Liver (tissue), 9 donors: ENCODE measurements around the gene APRT. TPM values are rescaled to one million over a fixed set of nuclear protein-coding genes. Genes with fewer than 3 reads are reported as not detected.

ENCODE experiments used
- DNase-seq: peaks from one replicate; pipeline ENCODE4 v3.0.0-alpha.2; 2017; ENCODE audit warnings: low spot score
- H3K27ac ChIP-seq, 2 donors: one replicate each; pipeline ENCODE4 v1.7.0; 2013; ENCODE audit warnings: inconsistent platforms in 2 of 2, low read length in 2 of 2, control low read depth in 1 of 2, low read depth in 1 of 2, mild to moderate bottlenecking in 1 of 2
- H3K27me3 ChIP-seq, 4 donors: one replicate each; pipeline versions ENCODE4 v1.6.1 to v1.7.0; 2013; ENCODE audit warnings: low read length in 3 of 4, inconsistent platforms in 1 of 4, mild to moderate bottlenecking in 1 of 4, moderate library complexity in 1 of 4; ENCODE audit not compliant: control insufficient read depth in 4 of 4, insufficient read depth in 4 of 4
- H3K36me3 ChIP-seq, 4 donors: one replicate each; pipeline versions ENCODE4 v1.6.1 to v1.7.0; 2013; ENCODE audit warnings: low read length in 3 of 4, mild to moderate bottlenecking in 3 of 4, low read depth in 1 of 4, moderate library complexity in 1 of 4; ENCODE audit not compliant: control insufficient read depth in 4 of 4, insufficient read depth in 3 of 4
- H3K4me1 ChIP-seq, 4 donors: one replicate each; pipeline versions ENCODE4 v1.6.1 to v1.7.0; 2013; ENCODE audit warnings: low read length in 3 of 4, mild to moderate bottlenecking in 3 of 4, moderate library complexity in 1 of 4; ENCODE audit not compliant: control insufficient read depth in 4 of 4, insufficient read depth in 4 of 4
- H3K4me3 ChIP-seq, 3 donors: one replicate each; pipeline versions ENCODE4 v1.6.1 to v1.7.0; 2013; ENCODE audit warnings: low read length in 3 of 3, control low read depth in 1 of 3, low read depth in 1 of 3, mild to moderate bottlenecking in 1 of 3
- H3K9ac ChIP-seq, 2 donors: one replicate each; pipeline ENCODE4 v1.7.0; 2013; ENCODE audit warnings: low read length in 2 of 2, mild to moderate bottlenecking in 2 of 2, moderate library complexity in 2 of 2, control low read depth in 1 of 2, low read depth in 1 of 2
- H3K9me3 ChIP-seq, 4 donors: one replicate each; pipeline versions ENCODE4 v1.6.1 to v1.7.0; 2013; ENCODE audit warnings: low read length in 3 of 4; ENCODE audit not compliant: control insufficient read depth in 4 of 4
- EGR1 ChIP-seq, 2 donors: IDR thresholded peaks; 2 replicates each; pipeline ENCODE4 v1.6.1; 2016 to 2018; ENCODE audit warnings: antibody characterized with exemption in 2 of 2, low read depth in 2 of 2
- FOXA1 ChIP-seq: IDR thresholded peaks from 2 replicates; pipeline ENCODE4 v1.6.1; 2016; ENCODE audit warnings: antibody characterized with exemption
- FOXA2 ChIP-seq: IDR thresholded peaks from 2 replicates; pipeline ENCODE4 v1.6.1; 2016; ENCODE audit warnings: antibody characterized with exemption
- NR2F2 ChIP-seq: IDR thresholded peaks from 2 replicates; pipeline ENCODE4 v1.6.1; 2016; ENCODE audit warnings: antibody characterized with exemption
- RAD21 ChIP-seq, 2 donors: IDR thresholded peaks; 2 replicates each; pipeline ENCODE4 v1.6.1; 2016; ENCODE audit warnings: antibody characterized with exemption in 2 of 2, mild to moderate bottlenecking in 2 of 2
- RXRA ChIP-seq, 2 donors: IDR thresholded peaks; 2 replicates each; pipeline ENCODE4 v1.6.1; 2017 to 2018; ENCODE audit warnings: antibody characterized with exemption in 2 of 2, mild to moderate bottlenecking in 1 of 2
- SP1 ChIP-seq: IDR thresholded peaks from 2 replicates; pipeline ENCODE4 v1.6.1; 2018; ENCODE audit warnings: antibody characterized with exemption, mild to moderate bottlenecking
- TAF1 ChIP-seq: conservative IDR thresholded peaks from 2 replicates; pipeline ENCODE4 v1.6.1; 2016; ENCODE audit warnings: antibody characterized with exemption, mild to moderate bottlenecking
- YY1 ChIP-seq: IDR thresholded peaks from 2 replicates; pipeline ENCODE4 v1.6.1; 2016; ENCODE audit warnings: antibody characterized with exemption, mild to moderate bottlenecking
- WGBS: extraction: QIAGEN DNeasy Blood & Tissue Kit; methylation state at CpG from one replicate; pipeline ENCODE4 v1.1.7; 2013; 5-methylcytosine and 5-hydroxymethylcytosine counted together
- polyA plus RNA-seq, 2 donors: library from polyadenylated mRNA; stranded (reverse) in 1 of 2; unstranded in 1 of 2; fragments of 200-250 nt in 1 of 2; fragments of >200 nt in 1 of 2; fragmentation: Nextera tagmentation in 1 of 2; extraction: Ambion mirVana in 1 of 2; gene quantifications; one replicate each; pipeline versions ENCODE4 v1.2.1 to v1.2.3, GENCODE V29; 2013 to 2015
- total RNA-seq, 2 donors: library from RNA; depleted of rRNA; stranded (reverse); fragments of >200 nt; gene quantifications; one replicate each; pipeline ENCODE4 v1.2.3, GENCODE V29; 2014
- TF ChIP-seq, protein P1 (sequence below): IDR thresholded peaks from 2 replicates; pipeline ENCODE4 v1.6.1; 2016; ENCODE audit warnings: antibody characterized with exemption
- TF ChIP-seq, protein P2 (sequence below): IDR thresholded peaks from 2 replicates; pipeline ENCODE4 v1.6.1; 2016; ENCODE audit warnings: antibody characterized with exemption
- TF ChIP-seq, protein P3 (sequence below): IDR thresholded peaks from 2 replicates; pipeline ENCODE4 v1.6.1; 2016; ENCODE audit warnings: antibody characterized with exemption, mild to moderate bottlenecking
- TF ChIP-seq, protein P4 (sequence below): IDR thresholded peaks from 2 replicates; pipeline ENCODE4 v1.6.1; 2016; ENCODE audit warnings: antibody characterized with exemption
- donor health status: healthy.
- donor health status: healthy.
- donor health status: healthy.
- donor health status: healthy.
- donor health status: healthy.

The APRT gene
- total and polyA plus RNA-seq, 4 donors = 27.9 to 160 (median 94.4) TPM

DNA sequence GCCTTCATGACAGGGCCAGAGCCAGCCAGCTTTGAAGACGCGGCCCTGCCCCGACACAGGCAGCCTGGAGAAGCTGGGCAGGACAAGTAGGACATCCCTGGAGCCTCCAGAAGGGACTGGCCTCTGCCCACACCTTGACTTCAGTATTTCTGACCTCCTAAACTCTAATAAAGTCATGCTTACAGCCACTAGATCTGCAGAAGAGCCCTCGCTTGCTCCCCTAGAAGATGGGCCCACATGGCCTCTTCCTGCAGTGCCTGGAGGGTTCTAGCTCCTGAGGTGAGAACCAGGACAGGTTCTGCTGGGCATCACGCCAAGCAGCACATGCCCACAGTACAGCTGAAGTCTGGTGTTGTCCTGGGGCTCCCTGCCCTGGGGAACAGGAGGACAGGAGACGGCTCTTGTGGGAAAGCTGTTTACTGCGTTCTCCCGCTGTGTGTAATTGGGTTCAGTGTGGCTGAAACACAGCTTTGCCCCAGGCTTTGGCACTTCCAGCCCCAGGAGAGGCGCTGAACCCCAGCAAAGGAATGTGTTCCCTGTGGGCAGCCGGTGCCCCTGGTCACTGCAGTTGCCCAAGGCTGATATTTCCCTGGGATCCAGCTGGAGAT lies 2.6 kb downstream of the APRT start:
- H3K36me3 ChIP-seq = peaks cover 0 to 8% (median 3%) of the 10 kb centered on the region in 4 donors
- no peaks in the 10 kb centered on the region for H3K27me3 ChIP-seq
- H3K9me3 ChIP-seq = no peaks in the 10 kb centered on the region
- TF ChIP-seq, protein P1, sequence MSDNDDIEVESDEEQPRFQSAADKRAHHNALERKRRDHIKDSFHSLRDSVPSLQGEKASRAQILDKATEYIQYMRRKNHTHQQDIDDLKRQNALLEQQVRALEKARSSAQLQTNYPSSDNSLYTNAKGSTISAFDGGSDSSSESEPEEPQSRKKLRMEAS = no peak
- TF ChIP-seq TAF1 = no peak
- no peak for TF ChIP-seq RAD21 (IDR thresholded peaks at IDR 0.05)
- DNase-seq = no peak
- H3K27ac ChIP-seq = no peak overlapping the region
- no peak overlapping the region for H3K9ac ChIP-seq
- H3K4me1 ChIP-seq = peaks cover 9 to 35% (median 22%) of the 10 kb centered on the region in 4 donors
- H3K4me3 ChIP-seq = no peak overlapping the region
- WGBS = 94% methylated on average over 10 of the region's 10 CpGs

DNA sequence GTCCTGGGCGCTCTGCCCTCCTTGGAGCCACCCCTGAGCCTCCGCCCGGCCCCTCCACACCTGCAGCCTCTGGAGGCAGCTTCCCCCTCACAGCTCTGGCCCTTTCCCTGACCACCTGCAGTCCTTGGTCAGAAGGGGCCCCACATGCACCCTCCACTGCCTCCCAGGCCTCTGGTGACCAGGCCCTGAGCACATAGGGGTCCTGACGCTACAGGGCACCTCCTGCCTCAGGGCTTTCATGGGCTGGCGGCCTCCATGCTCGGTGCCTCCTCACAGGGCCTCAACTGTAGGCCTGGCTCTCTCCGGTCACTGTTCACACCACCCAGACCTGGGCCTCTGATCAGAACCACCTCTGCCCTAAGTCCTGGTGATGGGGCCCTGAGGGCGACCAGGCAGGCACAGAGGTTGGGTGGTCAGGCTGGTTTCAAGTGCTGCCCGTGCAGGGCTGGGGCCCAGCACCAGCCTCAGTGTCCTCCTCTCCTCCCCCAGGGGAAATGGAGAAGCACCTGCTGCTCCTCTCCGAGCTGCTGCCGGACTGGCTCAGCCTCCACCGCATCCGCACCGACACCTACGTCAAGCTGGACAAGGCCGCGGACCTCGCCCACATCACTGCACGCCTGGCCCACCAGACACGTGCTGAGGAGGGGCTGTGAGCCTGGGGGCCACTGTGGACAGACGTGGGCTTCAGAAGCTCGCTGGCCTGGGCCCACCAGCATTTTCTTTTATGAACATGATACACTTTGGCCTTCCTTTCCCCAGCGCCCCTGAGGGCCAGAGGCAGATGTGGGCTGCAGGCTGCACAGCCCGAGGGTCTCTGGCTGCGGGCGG lies 3.9 kb downstream of the APRT start:
- Histone ChIP-seq H3K4me1 (peaks cover 13 to 36% (median 24%) of the 10 kb centered on the region in 4 donors), H3K9me3 (no peaks in the 10 kb centered on the region), H3K36me3 (peaks cover 0 to 8% (median 3%) of the 10 kb centered on the region in 4 donors), H3K27me3 (no peaks in the 10 kb centered on the region), H3K4me3 (no peak overlapping the region), H3K9ac (no peak overlapping the region), H3K27ac (no peak overlapping the region)
- no peak for DNase-seq
- WGBS = 95% methylated on average over 26 of the region's 26 CpGs
- TF ChIP-seq YY1 = no peak
- no peak for TF ChIP-seq NR2F2
- no peak for TF ChIP-seq EGR1 (IDR thresholded peaks at IDR 0.05; ENCODE audit: low read depth in 2 of 2)
- TF ChIP-seq TAF1 = no peak
- no peak for TF ChIP-seq RXRA (IDR thresholded peaks at IDR 0.05)
- TF ChIP-seq FOXA1 = no peak
- TF ChIP-seq, protein P1 = no peak
- TF ChIP-seq SP1 = no peak
- TF ChIP-seq, protein P2, sequence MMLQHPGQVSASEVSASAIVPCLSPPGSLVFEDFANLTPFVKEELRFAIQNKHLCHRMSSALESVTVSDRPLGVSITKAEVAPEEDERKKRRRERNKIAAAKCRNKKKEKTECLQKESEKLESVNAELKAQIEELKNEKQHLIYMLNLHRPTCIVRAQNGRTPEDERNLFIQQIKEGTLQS = no peak
- TF ChIP-seq RAD21 (IDR thresholded peaks at IDR 0.05) = no peak
- no peak for TF ChIP-seq FOXA2
- TF ChIP-seq, protein P3, sequence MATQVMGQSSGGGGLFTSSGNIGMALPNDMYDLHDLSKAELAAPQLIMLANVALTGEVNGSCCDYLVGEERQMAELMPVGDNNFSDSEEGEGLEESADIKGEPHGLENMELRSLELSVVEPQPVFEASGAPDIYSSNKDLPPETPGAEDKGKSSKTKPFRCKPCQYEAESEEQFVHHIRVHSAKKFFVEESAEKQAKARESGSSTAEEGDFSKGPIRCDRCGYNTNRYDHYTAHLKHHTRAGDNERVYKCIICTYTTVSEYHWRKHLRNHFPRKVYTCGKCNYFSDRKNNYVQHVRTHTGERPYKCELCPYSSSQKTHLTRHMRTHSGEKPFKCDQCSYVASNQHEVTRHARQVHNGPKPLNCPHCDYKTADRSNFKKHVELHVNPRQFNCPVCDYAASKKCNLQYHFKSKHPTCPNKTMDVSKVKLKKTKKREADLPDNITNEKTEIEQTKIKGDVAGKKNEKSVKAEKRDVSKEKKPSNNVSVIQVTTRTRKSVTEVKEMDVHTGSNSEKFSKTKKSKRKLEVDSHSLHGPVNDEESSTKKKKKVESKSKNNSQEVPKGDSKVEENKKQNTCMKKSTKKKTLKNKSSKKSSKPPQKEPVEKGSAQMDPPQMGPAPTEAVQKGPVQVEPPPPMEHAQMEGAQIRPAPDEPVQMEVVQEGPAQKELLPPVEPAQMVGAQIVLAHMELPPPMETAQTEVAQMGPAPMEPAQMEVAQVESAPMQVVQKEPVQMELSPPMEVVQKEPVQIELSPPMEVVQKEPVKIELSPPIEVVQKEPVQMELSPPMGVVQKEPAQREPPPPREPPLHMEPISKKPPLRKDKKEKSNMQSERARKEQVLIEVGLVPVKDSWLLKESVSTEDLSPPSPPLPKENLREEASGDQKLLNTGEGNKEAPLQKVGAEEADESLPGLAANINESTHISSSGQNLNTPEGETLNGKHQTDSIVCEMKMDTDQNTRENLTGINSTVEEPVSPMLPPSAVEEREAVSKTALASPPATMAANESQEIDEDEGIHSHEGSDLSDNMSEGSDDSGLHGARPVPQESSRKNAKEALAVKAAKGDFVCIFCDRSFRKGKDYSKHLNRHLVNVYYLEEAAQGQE = no peak
- TF ChIP-seq, protein P4, sequence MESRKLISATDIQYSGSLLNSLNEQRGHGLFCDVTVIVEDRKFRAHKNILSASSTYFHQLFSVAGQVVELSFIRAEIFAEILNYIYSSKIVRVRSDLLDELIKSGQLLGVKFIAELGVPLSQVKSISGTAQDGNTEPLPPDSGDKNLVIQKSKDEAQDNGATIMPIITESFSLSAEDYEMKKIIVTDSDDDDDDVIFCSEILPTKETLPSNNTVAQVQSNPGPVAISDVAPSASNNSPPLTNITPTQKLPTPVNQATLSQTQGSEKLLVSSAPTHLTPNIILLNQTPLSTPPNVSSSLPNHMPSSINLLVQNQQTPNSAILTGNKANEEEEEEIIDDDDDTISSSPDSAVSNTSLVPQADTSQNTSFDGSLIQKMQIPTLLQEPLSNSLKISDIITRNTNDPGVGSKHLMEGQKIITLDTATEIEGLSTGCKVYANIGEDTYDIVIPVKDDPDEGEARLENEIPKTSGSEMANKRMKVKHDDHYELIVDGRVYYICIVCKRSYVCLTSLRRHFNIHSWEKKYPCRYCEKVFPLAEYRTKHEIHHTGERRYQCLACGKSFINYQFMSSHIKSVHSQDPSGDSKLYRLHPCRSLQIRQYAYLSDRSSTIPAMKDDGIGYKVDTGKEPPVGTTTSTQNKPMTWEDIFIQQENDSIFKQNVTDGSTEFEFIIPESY = no peak
